HL-60 (cell line): ENCODE results near the gene SCART1.

Experiments
- CTCF ChIP-seq: IDR thresholded peaks from one replicate; pipeline ENCODE4 v1.5.1; 2011; ENCODE audit warnings: low read length, control low read depth, inconsistent platforms; ENCODE audit not compliant: insufficient read depth
- REST ChIP-seq: IDR thresholded peaks from 2 replicates; pipeline ENCODE4 v1.6.1; 2012; ENCODE audit warnings: low read depth; ENCODE audit not compliant: insufficient replicate concordance

DNA sequence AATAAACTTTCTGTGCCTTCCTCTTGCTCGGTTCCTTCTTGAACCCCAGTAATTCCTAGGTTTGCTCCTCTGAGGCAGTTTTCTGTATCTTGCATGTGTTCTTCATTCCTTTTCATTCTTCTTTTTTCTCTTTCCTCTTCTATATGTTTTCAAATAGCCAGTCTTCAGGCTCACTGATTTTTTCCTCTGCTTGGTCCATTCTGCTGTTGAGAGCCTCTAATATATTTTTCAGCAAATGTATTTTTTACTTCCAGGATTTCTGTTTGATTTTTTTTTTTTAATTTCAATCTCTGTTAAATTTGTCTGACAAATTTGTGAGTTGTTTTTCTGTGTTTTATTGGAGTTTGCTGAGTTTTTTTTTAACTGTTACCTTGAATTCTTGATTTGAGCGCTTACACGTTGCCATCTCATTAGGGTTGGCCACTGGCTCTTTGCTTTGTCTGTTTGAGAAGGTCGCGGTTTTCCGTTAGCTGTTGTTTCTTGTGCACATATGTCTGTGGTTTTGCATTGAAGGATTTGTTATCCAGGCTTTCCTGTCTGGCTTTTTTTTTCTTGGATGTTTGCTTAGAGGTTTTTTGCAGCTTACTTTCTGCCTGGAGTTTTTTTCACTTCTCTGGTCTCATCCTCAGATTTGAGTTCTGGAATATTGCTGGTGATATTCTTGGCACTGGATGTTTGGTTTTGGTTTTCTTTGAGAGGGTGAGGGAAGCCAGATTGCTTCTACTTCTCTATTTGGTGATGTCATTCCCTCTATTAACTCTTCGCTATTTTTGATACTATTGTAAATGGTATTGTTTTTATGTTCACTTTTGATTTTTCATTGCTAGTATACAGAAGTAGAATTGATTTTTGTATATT is 42.0 kb upstream of the SCART1 start:
- TF ChIP-seq REST: no peak
- no peak for TF ChIP-seq CTCF
